ENCODE results near the gene USP48. TPM values are rescaled to one million over a fixed set of nuclear protein-coding genes. Genes with fewer than 3 reads are reported as not detected.
A peak's percentile ranks its signal among the peaks of the same experiment; 100 is the strongest.

Gene USP48
- total and polyA plus RNA-seq, 10 of the 15 experiments (the other 5 are each of a cell fraction or from before 2014, with no cell fraction given) = 21.2 to 115 (median 75.5) TPM

GRCh38 chr1:21669258-21670058 is 113.5 kb downstream of the USP48 start, which contains the start of gene RAP1GAP (continued):
- TF ChIP-seq CUX1 (IDR thresholded peaks at IDR 0.05; ENCODE audit: insufficient replicate concordance, low read depth, low read length) (no peak), CTCF (IDR thresholded peaks at IDR 0.05 in 2 of 3, conservative IDR thresholded peaks at IDR 0.05 in 1 of 3; ENCODE audit: control insufficient read depth in 2 of 3, extremely low read depth in 1 of 3, insufficient read depth in 1 of 3, low read depth in 3 of 3, low read length in 3 of 3) (peak in 1 of 3 experiments; percentile 34; a peak in 2 of 6 replicates), MAX (IDR thresholded peaks at IDR 0.05; ENCODE audit: low read depth, low read length) (peak; percentile 10; the same call in 1 of the 2 replicates), KAT2A (conservative IDR thresholded peaks at IDR 0.05; ENCODE audit: control insufficient read depth, low read depth, low read length) (no peak), SMARCA5 (IDR thresholded peaks at IDR 0.05) (0 out of 2 replicates have a peak, but pooled peaks have one; percentile 64), ZBTB40 (IDR thresholded peaks at IDR 0.05; ENCODE audit: borderline replicate concordance) (no peak), GATAD2B (conservative IDR thresholded peaks at IDR 0.05; ENCODE audit: low read depth) (0 out of 2 replicates have a peak, but pooled peaks have one; percentile 34), DPF2 (IDR thresholded peaks at IDR 0.05) (no peak), SMC3 (IDR thresholded peaks at IDR 0.05; ENCODE audit: borderline replicate concordance, low read length) (no peak), NR2F1 (conservative IDR thresholded peaks at IDR 0.05) (0 out of 2 replicates have a peak, but pooled peaks have one; percentile 37), LARP7 (IDR thresholded peaks at IDR 0.05) (0 out of 2 replicates have a peak, but pooled peaks have one; percentile 36), KDM1A (IDR thresholded peaks at IDR 0.05; ENCODE audit: borderline replicate concordance) (no peak)

Measured in GM12878 (cell line).